ENCODE measurements around the gene CTBP2. TPM values are rescaled to one million over a fixed set of nuclear protein-coding genes. Genes with fewer than 3 reads are reported as not detected.
A peak's percentile ranks its signal among the peaks of the same experiment; 100 is the strongest.

The CTBP2 gene
- total RNA-seq, 2 donors from 2014 or later, result 26.0 to 36.0 TPM

DNA sequence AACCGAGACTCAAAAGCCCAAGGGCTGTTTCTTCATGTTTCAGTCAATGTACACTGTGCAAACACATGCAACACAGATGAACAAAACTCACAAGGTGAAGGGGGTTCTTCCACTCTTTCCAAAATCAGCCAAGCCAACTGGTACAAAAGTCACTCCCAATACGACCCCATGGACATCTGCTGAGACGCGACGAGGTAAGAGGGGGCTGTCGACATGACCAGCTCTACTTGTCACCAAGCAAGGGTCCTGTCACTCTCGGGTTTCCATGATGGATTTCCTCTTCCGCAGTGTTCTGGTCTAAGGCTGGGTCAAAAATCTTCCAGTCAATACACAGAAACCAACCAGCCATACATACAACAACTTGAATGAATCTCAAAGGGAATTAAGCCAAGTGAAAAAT, 37.8 kb downstream of the CTBP2 start:
- H3K4me3 ChIP-seq, result no peak overlapping the region
- TF ChIP-seq, protein P1, sequence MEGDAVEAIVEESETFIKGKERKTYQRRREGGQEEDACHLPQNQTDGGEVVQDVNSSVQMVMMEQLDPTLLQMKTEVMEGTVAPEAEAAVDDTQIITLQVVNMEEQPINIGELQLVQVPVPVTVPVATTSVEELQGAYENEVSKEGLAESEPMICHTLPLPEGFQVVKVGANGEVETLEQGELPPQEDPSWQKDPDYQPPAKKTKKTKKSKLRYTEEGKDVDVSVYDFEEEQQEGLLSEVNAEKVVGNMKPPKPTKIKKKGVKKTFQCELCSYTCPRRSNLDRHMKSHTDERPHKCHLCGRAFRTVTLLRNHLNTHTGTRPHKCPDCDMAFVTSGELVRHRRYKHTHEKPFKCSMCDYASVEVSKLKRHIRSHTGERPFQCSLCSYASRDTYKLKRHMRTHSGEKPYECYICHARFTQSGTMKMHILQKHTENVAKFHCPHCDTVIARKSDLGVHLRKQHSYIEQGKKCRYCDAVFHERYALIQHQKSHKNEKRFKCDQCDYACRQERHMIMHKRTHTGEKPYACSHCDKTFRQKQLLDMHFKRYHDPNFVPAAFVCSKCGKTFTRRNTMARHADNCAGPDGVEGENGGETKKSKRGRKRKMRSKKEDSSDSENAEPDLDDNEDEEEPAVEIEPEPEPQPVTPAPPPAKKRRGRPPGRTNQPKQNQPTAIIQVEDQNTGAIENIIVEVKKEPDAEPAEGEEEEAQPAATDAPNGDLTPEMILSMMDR (IDR thresholded peaks at IDR 0.05), result no peak
- H3K9me3 ChIP-seq, result no peaks in the 10 kb centered on the region
- H3K36me3 ChIP-seq, result no peaks in the 10 kb centered on the region
- H3K4me1 ChIP-seq, result peaks cover 0 to 87% of the 10 kb centered on the region in 2 donors
- peak overlapping the region in 1 of 2 donors; percentile 88 for H3K27ac ChIP-seq
- no peak for DNase-seq (ENCODE audit: low spot score)
- H3K27me3 ChIP-seq, result no peaks in the 10 kb centered on the region

DNA sequence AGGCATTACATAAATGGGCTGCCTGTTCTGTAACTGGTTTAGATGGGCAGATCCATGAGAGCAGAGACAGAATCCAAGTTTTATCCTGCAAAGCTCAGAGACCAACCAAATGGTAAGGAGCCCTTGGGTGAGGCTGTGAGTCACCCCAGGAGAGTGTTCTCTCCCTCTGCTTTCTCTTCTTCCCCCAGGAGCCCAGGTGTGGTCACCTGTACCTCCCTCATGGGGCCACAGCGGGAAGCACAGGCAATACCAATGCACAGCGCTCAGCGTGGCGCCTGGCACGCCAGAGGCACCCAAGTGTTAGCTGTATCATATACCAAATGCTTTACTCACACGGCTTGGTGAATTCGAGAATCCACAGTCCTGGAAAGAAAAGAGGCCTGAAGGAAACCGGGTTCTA, 39.4 kb downstream of the CTBP2 start:
- no peak overlapping the region for H3K4me3 ChIP-seq
- TF ChIP-seq, protein P1 (IDR thresholded peaks at IDR 0.05), result no peak
- H3K27ac ChIP-seq, result no peak overlapping the region
- no peaks in the 10 kb centered on the region for H3K27me3 ChIP-seq
- H3K9me3 ChIP-seq, result no peaks in the 10 kb centered on the region
- no peak for DNase-seq (ENCODE audit: low spot score)
- peaks cover 0 to 94% of the 10 kb centered on the region in 2 donors for H3K4me1 ChIP-seq
- no peaks in the 10 kb centered on the region for H3K36me3 ChIP-seq

DNA sequence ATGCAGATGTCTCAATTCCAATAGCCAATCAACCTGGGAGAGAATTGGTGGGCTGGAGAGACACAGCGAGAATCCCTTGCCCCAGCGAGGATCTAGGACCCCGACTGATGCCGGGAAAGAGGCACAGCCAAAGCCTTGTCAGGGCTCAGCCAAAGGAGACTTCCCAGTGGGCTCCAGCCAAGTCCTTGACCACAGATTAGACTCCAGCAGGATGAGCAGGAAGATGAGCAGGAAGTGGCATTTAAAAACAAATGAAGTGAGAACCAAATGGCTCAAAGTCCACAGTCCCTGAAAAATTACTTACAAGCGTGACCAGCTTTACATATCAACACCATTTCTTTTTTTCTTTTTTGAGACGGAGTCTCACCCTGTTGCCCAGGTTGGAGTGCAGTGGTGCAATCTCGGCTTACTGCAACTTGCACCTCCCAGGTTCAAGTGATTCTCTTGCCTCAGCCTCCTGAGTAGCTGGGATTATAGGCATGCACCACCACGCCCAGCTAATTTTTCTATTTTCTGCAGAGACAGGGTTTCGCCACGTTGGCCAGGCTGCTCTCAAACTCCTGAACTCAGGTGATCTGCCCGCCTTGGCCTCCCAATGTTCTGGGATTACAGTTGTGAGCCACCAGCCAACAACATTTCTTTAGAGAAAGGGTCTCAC, 40.2 kb downstream of the CTBP2 start:
- DNase-seq (ENCODE audit: low spot score), result no peak
- TF ChIP-seq, protein P1 (IDR thresholded peaks at IDR 0.05), result no peak
- no peak overlapping the region for H3K4me3 ChIP-seq
- no peaks in the 10 kb centered on the region for H3K9me3 ChIP-seq
- H3K36me3 ChIP-seq, result no peaks in the 10 kb centered on the region
- H3K27ac ChIP-seq, result no peak overlapping the region
- peaks cover 0 to 93% of the 10 kb centered on the region in 2 donors for H3K4me1 ChIP-seq
- H3K27me3 ChIP-seq, result no peaks in the 10 kb centered on the region

DNA sequence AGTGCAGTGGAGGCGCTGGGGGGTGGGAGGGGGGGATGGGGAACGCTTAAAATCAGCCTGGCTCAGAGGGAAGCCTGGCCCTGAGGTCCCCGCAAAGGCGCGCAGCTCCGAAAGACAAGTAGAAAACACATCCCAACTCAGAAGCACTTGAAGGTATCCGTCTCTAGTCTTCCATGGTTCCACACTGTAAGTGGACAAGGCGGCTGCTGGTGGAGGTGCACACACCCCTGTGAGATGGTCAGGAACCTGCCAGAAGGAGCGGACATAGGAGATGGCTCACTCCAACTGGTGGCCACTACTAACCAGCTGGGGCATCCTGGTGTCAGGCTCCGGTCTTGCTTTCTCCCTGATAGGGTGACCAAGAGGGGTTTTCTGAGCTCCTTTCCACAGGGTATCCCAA, 41.7 kb downstream of the CTBP2 start:
- Histone ChIP-seq H3K27ac (peak overlapping the region; percentile 68 to 72), H3K36me3 (no peaks in the 10 kb centered on the region), H3K9me3 (no peaks in the 10 kb centered on the region), H3K4me3 (no peak overlapping the region), H3K4me1 (peaks cover 0 to 93% of the 10 kb centered on the region in 2 donors), H3K27me3 (no peaks in the 10 kb centered on the region)
- TF ChIP-seq, protein P1 (IDR thresholded peaks at IDR 0.05), result no peak
- DNase-seq (ENCODE audit: low spot score), result no peak

DNA sequence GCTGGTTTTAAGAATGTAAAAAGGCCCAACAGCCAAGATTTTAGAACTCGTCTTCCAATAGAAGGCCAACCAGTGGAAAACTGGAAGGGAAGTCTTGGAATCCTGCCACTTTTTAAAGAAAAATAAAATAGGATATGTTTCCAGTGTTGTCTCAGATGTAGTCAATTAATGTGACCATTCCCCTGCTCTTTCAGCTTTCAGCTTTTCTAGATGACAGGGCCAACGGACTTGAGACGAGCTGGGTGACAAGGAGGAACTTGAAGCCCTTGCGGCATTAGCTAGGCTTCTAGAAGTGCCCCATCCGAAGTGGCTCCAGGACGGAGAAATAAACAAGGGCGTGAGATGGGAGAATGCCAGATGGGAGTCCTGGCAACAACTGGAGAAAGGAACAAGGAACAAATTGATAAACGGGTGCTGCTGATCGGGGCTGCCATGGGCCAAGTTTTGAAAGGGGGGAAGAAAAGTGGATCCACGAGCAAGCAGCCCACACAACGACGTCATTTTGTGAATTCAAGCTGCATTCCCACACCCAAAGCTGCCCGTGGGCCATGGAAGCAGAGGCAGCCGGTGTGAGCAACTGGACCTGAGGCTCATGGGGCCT, 42.3 kb downstream of the CTBP2 start:
- peaks cover 0 to 93% of the 10 kb centered on the region in 2 donors for H3K4me1 ChIP-seq
- no peak overlapping the region for H3K4me3 ChIP-seq
- TF ChIP-seq, protein P1 (IDR thresholded peaks at IDR 0.05), result no peak

More for the DNA sequence above, 42.3 kb downstream of the CTBP2 start:
- H3K9me3 ChIP-seq, result no peaks in the 10 kb centered on the region
- H3K36me3 ChIP-seq, result no peaks in the 10 kb centered on the region
- peak overlapping the region; percentile 68 to 72 for H3K27ac ChIP-seq
- no peaks in the 10 kb centered on the region for H3K27me3 ChIP-seq
- DNase-seq (ENCODE audit: low spot score), result no peak
